Chondrocyte (in vitro differentiated cells): ENCODE data around the gene AGR2. TPM values are rescaled to one million over a fixed set of nuclear protein-coding genes. Genes with fewer than 3 reads are reported as not detected.
A peak's percentile ranks its signal among the peaks of the same experiment; 100 is the strongest.

Source experiments
- DNase-seq: peaks from one replicate; pipeline ENCODE4 v3.0.0; 2021; ENCODE audit warnings: mixed read lengths, low spot score
- H3K27ac Mint-ChIP-seq: one replicate; pipeline ENCODE4 v1.8.0; 2021; ENCODE audit warnings: mild to moderate bottlenecking, moderate library complexity, mixed read lengths; ENCODE audit not compliant: unreplicated experiment
- H3K27me3 Mint-ChIP-seq: 2 replicates; pipeline ENCODE4 v1.8.0; 2021; ENCODE audit warnings: low read depth, mixed read lengths
- H3K36me3 Mint-ChIP-seq: 2 replicates; pipeline ENCODE4 v1.8.0; 2021; ENCODE audit warnings: low read depth, mixed read lengths
- H3K4me1 Mint-ChIP-seq: 2 replicates; pipeline ENCODE4 v1.8.0; 2021; ENCODE audit warnings: low read depth, mild to moderate bottlenecking, mixed read lengths
- H3K4me3 Mint-ChIP-seq: one replicate; pipeline ENCODE4 v1.8.0; 2021; ENCODE audit warnings: mild to moderate bottlenecking, moderate library complexity, mixed read lengths; ENCODE audit not compliant: unreplicated experiment
- H3K9me3 Mint-ChIP-seq: 2 replicates; pipeline ENCODE4 v1.8.0; 2021; ENCODE audit warnings: low read depth, mixed read lengths
- total RNA-seq: library from RNA; stranded (reverse); gene quantifications from 3 replicates; pipeline ENCODE4 v1.2.1, GENCODE V29; 2021
- TF ChIP-seq, protein P1 (sequence below): fragments of 200-600 bp; sonication (generic); IDR thresholded peaks from 2 replicates; pipeline ENCODE4 v1.5.0; 2021; ENCODE audit warnings: antibody characterized with exemption, mild to moderate bottlenecking, moderate library complexity

Gene AGR2
- total RNA-seq, 1 donor from 2014 or later: not detected

DNA sequence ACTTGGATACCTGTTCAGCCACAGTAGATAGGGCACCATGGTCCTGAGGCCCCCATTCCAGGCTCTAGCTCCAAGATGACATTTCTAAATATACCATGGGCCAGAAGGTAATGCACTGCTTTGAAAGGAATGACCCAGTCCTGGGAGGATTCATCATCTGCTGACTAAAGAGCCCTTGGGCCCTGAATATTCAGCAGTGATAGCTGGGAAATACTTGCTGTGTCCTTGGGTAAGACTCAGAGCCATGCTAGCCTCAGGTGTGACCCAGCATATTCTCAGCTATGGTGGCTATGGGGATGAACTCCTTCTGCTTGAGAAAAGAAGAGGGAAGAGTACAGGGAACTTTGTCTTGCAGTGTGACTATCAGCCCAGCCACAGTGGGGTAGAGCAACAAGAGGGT, 21.3 kb upstream of the AGR2 start:
- H3K9me3 Mint-ChIP-seq: peaks cover 19% of the 10 kb centered on the region
- H3K4me1 Mint-ChIP-seq: no peaks in the 10 kb centered on the region
- H3K27ac Mint-ChIP-seq: no peak overlapping the region
- TF ChIP-seq, protein P1, sequence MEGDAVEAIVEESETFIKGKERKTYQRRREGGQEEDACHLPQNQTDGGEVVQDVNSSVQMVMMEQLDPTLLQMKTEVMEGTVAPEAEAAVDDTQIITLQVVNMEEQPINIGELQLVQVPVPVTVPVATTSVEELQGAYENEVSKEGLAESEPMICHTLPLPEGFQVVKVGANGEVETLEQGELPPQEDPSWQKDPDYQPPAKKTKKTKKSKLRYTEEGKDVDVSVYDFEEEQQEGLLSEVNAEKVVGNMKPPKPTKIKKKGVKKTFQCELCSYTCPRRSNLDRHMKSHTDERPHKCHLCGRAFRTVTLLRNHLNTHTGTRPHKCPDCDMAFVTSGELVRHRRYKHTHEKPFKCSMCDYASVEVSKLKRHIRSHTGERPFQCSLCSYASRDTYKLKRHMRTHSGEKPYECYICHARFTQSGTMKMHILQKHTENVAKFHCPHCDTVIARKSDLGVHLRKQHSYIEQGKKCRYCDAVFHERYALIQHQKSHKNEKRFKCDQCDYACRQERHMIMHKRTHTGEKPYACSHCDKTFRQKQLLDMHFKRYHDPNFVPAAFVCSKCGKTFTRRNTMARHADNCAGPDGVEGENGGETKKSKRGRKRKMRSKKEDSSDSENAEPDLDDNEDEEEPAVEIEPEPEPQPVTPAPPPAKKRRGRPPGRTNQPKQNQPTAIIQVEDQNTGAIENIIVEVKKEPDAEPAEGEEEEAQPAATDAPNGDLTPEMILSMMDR: no peak
- H3K36me3 Mint-ChIP-seq: peaks cover 2% of the 10 kb centered on the region
- H3K4me3 Mint-ChIP-seq: no peak overlapping the region
- DNase-seq: no peak
- no peaks in the 10 kb centered on the region for H3K27me3 Mint-ChIP-seq

DNA sequence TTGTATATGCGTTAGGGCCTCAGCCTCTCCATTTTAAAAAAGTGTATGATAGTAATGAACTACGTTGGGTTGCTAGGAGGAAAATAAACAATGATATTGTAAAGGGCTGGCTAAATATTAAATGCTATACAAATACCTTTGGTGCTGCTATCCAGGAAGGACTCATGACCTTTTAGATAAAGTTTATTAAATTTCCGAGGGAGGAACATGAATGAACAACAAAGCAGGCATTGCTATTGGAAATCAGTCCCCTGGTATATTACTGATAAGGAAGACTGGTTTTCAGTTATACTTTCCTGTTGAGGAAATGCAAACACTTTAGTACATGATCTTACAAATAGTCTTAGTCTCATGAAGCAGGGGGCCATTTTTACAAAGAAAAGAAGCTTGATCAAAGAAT, 17.2 kb upstream of the AGR2 start:
- Mint-ChIP-seq H3K27ac (no peak overlapping the region), H3K9me3 (no peaks in the 10 kb centered on the region), H3K4me3 (no peak overlapping the region), H3K36me3 (peaks cover 1% of the 10 kb centered on the region), H3K4me1 (peaks cover 11% of the 10 kb centered on the region), H3K27me3 (no peaks in the 10 kb centered on the region)
- no peak for DNase-seq
- TF ChIP-seq, protein P1: no peak

DNA sequence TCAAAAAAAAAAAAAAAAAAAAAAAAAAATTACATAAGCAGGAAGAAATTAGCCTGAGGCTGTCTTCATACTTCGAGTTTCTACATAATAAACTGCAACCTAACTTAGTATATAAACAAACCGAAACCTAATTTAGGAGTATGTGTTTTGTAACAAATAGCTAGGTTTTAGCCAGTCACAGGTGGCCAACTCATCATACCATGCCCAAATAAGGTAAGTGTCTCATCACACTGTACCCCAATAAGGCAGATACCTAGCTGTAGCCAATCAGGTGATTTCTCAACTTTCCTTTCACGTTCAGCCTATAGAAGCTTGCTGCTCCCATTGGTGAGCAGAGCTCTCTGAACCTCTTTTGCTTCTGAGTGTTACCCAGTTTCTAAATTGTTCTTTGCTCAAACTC, 13.9 kb upstream of the AGR2 start:
- Mint-ChIP-seq H3K36me3 (peaks cover 1% of the 10 kb centered on the region), H3K9me3 (no peaks in the 10 kb centered on the region), H3K4me3 (no peak overlapping the region), H3K27ac (no peak overlapping the region), H3K4me1 (peaks cover 29% of the 10 kb centered on the region), H3K27me3 (no peaks in the 10 kb centered on the region)
- no peak for DNase-seq
- TF ChIP-seq, protein P1: no peak

DNA sequence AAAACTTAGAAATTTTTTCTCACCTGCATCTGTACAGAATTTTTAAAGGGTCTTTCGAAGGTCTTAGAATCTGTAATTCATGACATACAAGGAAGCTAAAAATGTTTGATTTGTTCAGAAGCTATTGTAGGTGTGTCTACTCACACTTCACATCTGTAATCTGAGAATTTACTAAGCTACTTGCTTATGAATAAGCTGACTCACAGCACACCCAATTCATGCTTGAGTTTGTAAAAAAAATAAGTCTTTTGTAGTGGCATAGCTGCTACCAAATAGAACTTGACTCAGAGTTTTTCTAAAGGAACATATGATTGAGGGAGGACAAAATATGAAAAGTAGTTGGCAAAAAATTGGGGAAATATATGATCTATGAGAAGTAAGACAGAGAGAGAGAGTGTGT, 12.7 kb upstream of the AGR2 start:
- TF ChIP-seq, protein P1: no peak
- no peaks in the 10 kb centered on the region for H3K9me3 Mint-ChIP-seq
- no peak overlapping the region for H3K4me3 Mint-ChIP-seq
- peaks cover 1% of the 10 kb centered on the region for H3K36me3 Mint-ChIP-seq
- no peaks in the 10 kb centered on the region for H3K27me3 Mint-ChIP-seq
- peaks cover 37% of the 10 kb centered on the region for H3K4me1 Mint-ChIP-seq
- H3K27ac Mint-ChIP-seq: peak overlapping the region; percentile 1
- no peak for DNase-seq

DNA sequence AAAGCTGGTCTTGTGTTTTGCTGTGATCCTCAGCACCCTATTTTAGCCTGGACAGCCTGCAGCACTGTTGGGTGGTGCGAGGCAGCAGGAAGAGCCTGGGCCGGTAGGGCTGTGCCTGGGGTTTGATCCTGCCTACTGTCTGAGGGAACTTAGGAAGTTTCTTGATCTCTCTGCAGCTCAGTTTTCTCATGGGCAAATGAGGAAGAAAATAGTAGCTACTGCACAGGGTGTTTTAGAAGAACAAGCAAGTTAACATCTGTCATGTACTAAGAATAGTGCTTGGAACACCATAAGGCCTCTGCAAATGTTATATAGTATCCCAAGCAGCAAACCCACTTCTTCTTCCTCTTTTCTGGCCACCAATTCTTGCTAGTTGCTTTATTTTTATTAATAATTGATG, 12.0 kb upstream of the AGR2 start:
- Mint-ChIP-seq H3K36me3 (peaks cover 1% of the 10 kb centered on the region), H3K27ac (no peak overlapping the region), H3K27me3 (no peaks in the 10 kb centered on the region), H3K4me3 (no peak overlapping the region), H3K4me1 (peaks cover 43% of the 10 kb centered on the region), H3K9me3 (no peaks in the 10 kb centered on the region)
- TF ChIP-seq, protein P1: no peak
- DNase-seq: no peak
